IMR-90 (cell line): ENCODE results near the gene CALU. TPM values are rescaled to one million over a fixed set of nuclear protein-coding genes. Genes with fewer than 3 reads are reported as not detected.

Experiments used
- ATAC-seq: fragments of 200-7000 bp; cut with Tn5 transposase; 2 replicates; pipeline ENCODE4 v1.9.1; 2020; ENCODE audit warnings: low read depth, mild to moderate bottlenecking, moderate library complexity
- BruUV-seq: library from RNA; stranded (reverse); fragments of 400-500 nt; replicated peaks from 2 replicates; lab custom pipeline; 2021; lab: Mats Ljungman, UMichigan
- CTCF ChIA-PET: fragments of 300-600 bp; formaldehyde crosslinking; extraction: SDS; loops from one replicate; lab custom pipeline; 2021; ENCODE audit warnings: antibody characterized with exemption; lab: Yijun Ruan, JAX
- POLR2A ChIA-PET: fragments of 300-600 bp; sonication (Branson Sonifier 250); formaldehyde crosslinking; loops from one replicate; lab custom pipeline; 2022; ENCODE audit warnings: antibody characterized with exemption; ENCODE audit not compliant: unreplicated experiment; lab: Charles Lee
- DNase-seq: peaks from one replicate; pipeline ENCODE4 v3.0.0; 2013
- H2AFZ ChIP-seq: replicated peaks from 2 replicates; pipeline ENCODE3; 2013; ENCODE audit warnings: low read length, mild to moderate bottlenecking; ENCODE audit not compliant: poor library complexity
- H2AK5ac ChIP-seq: 2 replicates; pipeline ENCODE4 v1.6.1; 2013; ENCODE audit warnings: low read depth, low read length, inconsistent platforms
- H2AK9ac ChIP-seq: replicated peaks from 2 replicates; pipeline ENCODE3; 2013; ENCODE audit warnings: mild to moderate bottlenecking, low read depth, low read length, moderate library complexity; ENCODE audit not compliant: poor library complexity
- H2BK120ac ChIP-seq: 2 replicates; pipeline ENCODE4 v1.6.1; 2013; ENCODE audit warnings: low read depth, low read length, inconsistent platforms
- H2BK15ac ChIP-seq: 3 replicates; pipeline ENCODE4 v1.6.1; 2013; ENCODE audit warnings: low read depth, low read length, inconsistent platforms
- H2BK20ac ChIP-seq: 2 replicates; pipeline ENCODE4 v1.6.1; 2013; ENCODE audit warnings: low read depth, mild to moderate bottlenecking, inconsistent platforms, low read length, moderate library complexity
- H2BK5ac ChIP-seq: 2 replicates; pipeline ENCODE4 v1.6.1; 2013; ENCODE audit warnings: mild to moderate bottlenecking, low read depth, low read length, inconsistent platforms; ENCODE audit not compliant: poor library complexity, severe bottlenecking
- H3K14ac ChIP-seq: replicated peaks from 2 replicates; pipeline ENCODE4 v1.6.1; 2013; ENCODE audit warnings: low read depth, low read length, inconsistent platforms
- H3K18ac ChIP-seq: 2 replicates; pipeline ENCODE4 v1.6.1; 2013; ENCODE audit warnings: low read depth, low read length, control low read depth
- H3K23ac ChIP-seq: 2 replicates; pipeline ENCODE4 v1.6.1; 2013; ENCODE audit warnings: low read depth, low read length, inconsistent platforms
- H3K27ac ChIP-seq: 2 replicates; pipeline ENCODE4 v1.5.1; 2013; ENCODE audit warnings: mild to moderate bottlenecking, control low read depth, low read length; ENCODE audit not compliant: insufficient read depth
- H3K27me3 ChIP-seq: 2 replicates; pipeline ENCODE4 v1.6.1; 2013; ENCODE audit warnings: low read length; ENCODE audit not compliant: control insufficient read depth, insufficient read depth
- H3K36me3 ChIP-seq: 2 replicates; pipeline ENCODE4 v1.6.1; 2013; ENCODE audit warnings: low read length, mixed read lengths; ENCODE audit not compliant: control insufficient read depth, insufficient read depth
- H3K4ac ChIP-seq: 2 replicates; pipeline ENCODE4 v1.6.1; 2013; ENCODE audit warnings: low read depth, low read length, inconsistent platforms
- H3K4me1 ChIP-seq: 2 replicates; pipeline ENCODE4 v1.6.1; 2013; ENCODE audit warnings: low read length, mixed read lengths; ENCODE audit not compliant: control insufficient read depth, insufficient read depth
- H3K4me2 ChIP-seq: 2 replicates; pipeline ENCODE4 v1.6.1; 2013; ENCODE audit warnings: low read depth, mild to moderate bottlenecking, control low read depth, low read length, moderate library complexity
- H3K4me3 ChIP-seq: 2 replicates; pipeline ENCODE4 v1.5.1; 2013; ENCODE audit warnings: low read depth, mild to moderate bottlenecking, control low read depth, low read length, moderate library complexity; ENCODE audit not compliant: insufficient read depth
- H3K56ac ChIP-seq: 2 replicates; pipeline ENCODE4 v1.6.1; 2013; ENCODE audit warnings: low read length, inconsistent platforms; ENCODE audit not compliant: insufficient read depth; ENCODE audit errors: extremely low read depth
- H3K79me1 ChIP-seq, 2 experiments: 2 replicates each; pipeline ENCODE4 v1.6.1; 2013; ENCODE audit warnings: low read length in 2 of 2, inconsistent platforms in 1 of 2, low read depth in 1 of 2
- H3K9ac ChIP-seq: 2 replicates; pipeline ENCODE4 v1.6.1; 2013; ENCODE audit warnings: low read depth, low read length, control low read depth
- H3K9me1 ChIP-seq: 2 replicates; pipeline ENCODE4 v1.6.1; 2013; ENCODE audit warnings: low read length, inconsistent platforms; ENCODE audit not compliant: insufficient read depth
- H3K9me3 ChIP-seq: 2 replicates; pipeline ENCODE4 v1.6.1; 2013; ENCODE audit warnings: low read length; ENCODE audit not compliant: control insufficient read depth, insufficient read depth
- H4K20me1 ChIP-seq: 2 replicates; pipeline ENCODE4 v1.6.1; 2013; ENCODE audit warnings: low read length, inconsistent platforms; ENCODE audit not compliant: insufficient read depth
- H4K5ac ChIP-seq: 2 replicates; pipeline ENCODE4 v1.6.1; 2013; ENCODE audit warnings: mild to moderate bottlenecking, low read depth, low read length, control low read depth
- H4K8ac ChIP-seq, 2 experiments: 2 replicates each; pipeline ENCODE4 v1.6.1; 2013; ENCODE audit warnings: low read depth in 2 of 2, low read length in 2 of 2, control low read depth in 1 of 2, inconsistent platforms in 1 of 2
- H4K91ac ChIP-seq: 2 replicates; pipeline ENCODE4 v1.6.1; 2013; ENCODE audit warnings: low read depth, low read length, inconsistent platforms; ENCODE audit not compliant: insufficient read depth
- BHLHE40 ChIP-seq: fragments of 150-350 bp; IDR thresholded peaks from 2 replicates; pipeline ENCODE4 v1.6.1; 2016; ENCODE audit warnings: mild to moderate bottlenecking, low read depth, low read length
- CEBPB ChIP-seq: IDR thresholded peaks from 2 replicates; pipeline ENCODE4 v1.6.1; 2012; ENCODE audit warnings: low read depth, low read length, improper control_type of control experiment
- CHD1 ChIP-seq: IDR thresholded peaks from 2 replicates; pipeline ENCODE4 v1.6.1; 2012; ENCODE audit warnings: low read depth, low read length, improper control_type of control experiment
- FOS ChIP-seq: fragments of 150-350 bp; IDR thresholded peaks from 2 replicates; pipeline ENCODE4 v1.6.1; 2016; ENCODE audit warnings: low read depth, low read length
- MAFK ChIP-seq: IDR thresholded peaks from 2 replicates; pipeline ENCODE4 v1.6.1; 2012; ENCODE audit warnings: low read depth, low read length, improper control_type of control experiment
- MAZ ChIP-seq: IDR thresholded peaks from 2 replicates; pipeline ENCODE4 v1.6.1; 2012; ENCODE audit warnings: low read depth, mild to moderate bottlenecking, low read length, improper control_type of control experiment, moderate library complexity, borderline replicate concordance
- MXI1 ChIP-seq: IDR thresholded peaks from 2 replicates; pipeline ENCODE4 v1.6.1; 2012; ENCODE audit warnings: low read depth, mild to moderate bottlenecking, low read length, moderate library complexity, borderline replicate concordance
- NFE2L2 ChIP-seq: fragments of 150-350 bp; IDR thresholded peaks from 2 replicates; pipeline ENCODE4 v1.6.1; 2016; ENCODE audit warnings: low read depth, mild to moderate bottlenecking, low read length
- POLR2A ChIP-seq: IDR thresholded peaks from 2 replicates; pipeline ENCODE4 v1.6.1; 2012; ENCODE audit warnings: mild to moderate bottlenecking, low read depth, low read length
- RAD21 ChIP-seq: IDR thresholded peaks from 2 replicates; pipeline ENCODE4 v1.6.1; 2012; ENCODE audit warnings: low read length, improper control_type of control experiment
- RCOR1 ChIP-seq: IDR thresholded peaks from 2 replicates; pipeline ENCODE4 v1.6.1; 2012; ENCODE audit warnings: mild to moderate bottlenecking, low read length, improper control_type of control experiment; ENCODE audit not compliant: insufficient replicate concordance
- RFX5 ChIP-seq: IDR thresholded peaks from 2 replicates; pipeline ENCODE4 v1.8.0; 2012; ENCODE audit warnings: low read depth, mild to moderate bottlenecking, low read length, moderate library complexity
- SMC3 ChIP-seq: fragments of 150-350 bp; IDR thresholded peaks from 2 replicates; pipeline ENCODE4 v1.6.1; 2016; ENCODE audit warnings: low read depth, mild to moderate bottlenecking, antibody characterized with exemption, low read length, moderate library complexity
- WGBS, 2 experiments: methylation state at CpG; one replicate each; pipeline versions ENCODE4 v1.1.5 to v1.1.7; 2013; ENCODE audit warnings: missing lambda C conversion rate in 2 of 2; ENCODE audit not compliant: insufficient read length in 1 of 2; ENCODE audit errors: extremely low coverage in 2 of 2; 5-methylcytosine and 5-hydroxymethylcytosine counted together
- dilution Hi-C: fragments of 300-500 bp; cut with HindIII; formaldehyde crosslinking; loops from one replicate; pipeline ENCODE4 v1.14.3; 2018; ENCODE audit warnings: low sequenced_read_pairs; ENCODE audit not compliant: unreplicated experiment
- in situ Hi-C: fragments of 300-500 bp; cut with MboI; formaldehyde crosslinking; loops from 3 replicates; pipeline ENCODE4 v1.14.3; 2019; ENCODE audit warnings: low sequenced_read_pairs, inconsistent platforms, mixed read lengths
- intact Hi-C: fragments of 100-400 bp; cut with micrococcal nuclease; formaldehyde crosslinking; loops from 2 replicates; pipeline ENCODE4 v1.10.0; 2022
- polyA plus RNA-seq, 3 experiments: library from polyadenylated mRNA; depleted of rRNA; stranded (reverse); fragments of >200 nt; gene quantifications; 2 replicates each; pipeline ENCODE4 v1.2.3, GENCODE V29; 2012; ENCODE audit warnings: low replicate concordance in 1 of 3
- total RNA-seq: library from RNA; depleted of rRNA; stranded (reverse); fragments of >200 nt; gene quantifications from 2 replicates; pipeline ENCODE4 v1.2.3, GENCODE V29; 2012
- TF ChIP-seq, protein P1 (sequence below): fragments of 150-350 bp; IDR thresholded peaks from 2 replicates; pipeline ENCODE4 v1.6.1; 2017; ENCODE audit warnings: mild to moderate bottlenecking, antibody characterized with exemption, low read length, low read depth
- TF ChIP-seq, protein P2 (sequence below): conservative IDR thresholded peaks from 2 replicates; pipeline ENCODE4 v1.5.1; 2012; ENCODE audit warnings: mild to moderate bottlenecking, low read depth, low read length, improper control_type of control experiment
- TF ChIP-seq, protein P3 (sequence below): fragments of 150-350 bp; IDR thresholded peaks from 2 replicates; pipeline ENCODE4 v1.6.1; 2016; ENCODE audit warnings: low read depth, mild to moderate bottlenecking, low read length, moderate library complexity, borderline replicate concordance

Gene CALU
- total and polyA plus RNA-seq, 2 of the 4 experiments (the other 2 are of a cell fraction): 421 to 525 TPM

DNA sequence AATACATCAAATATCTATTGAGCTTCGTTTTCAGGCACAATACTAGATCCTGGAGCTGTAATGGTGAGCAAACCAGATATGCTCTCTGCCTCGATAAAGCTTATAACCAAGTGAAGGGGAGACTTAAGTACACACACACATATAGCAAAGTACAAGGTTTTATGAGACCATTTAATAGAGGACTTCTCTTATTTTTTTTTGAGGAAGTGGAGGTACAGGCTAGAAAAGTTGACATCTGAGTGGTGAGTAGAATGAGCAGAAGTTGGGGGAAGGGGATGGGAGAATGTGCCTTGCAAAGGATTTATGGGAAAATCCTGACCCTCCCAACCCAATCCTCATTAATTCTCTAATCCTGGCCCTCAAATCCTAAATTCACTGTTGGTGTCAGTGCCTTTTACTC, 60.3 kb downstream of the CALU start:
- Histone ChIP-seq H3K27me3 (no peaks in the 10 kb centered on the region), H2AFZ (no peak overlapping the region), H3K18ac (no peak overlapping the region), H3K4me3 (no peak overlapping the region), H3K4me1 (peaks cover 3% of the 10 kb centered on the region), H3K79me1 (no peaks in the 10 kb centered on the region), H3K9me1 (peaks cover 2% of the 10 kb centered on the region; the same call in 1 of the 2 replicates), H3K4me2 (no peak overlapping the region), H2BK120ac (no peak overlapping the region), H4K8ac (no peak overlapping the region), H2AK5ac (no peak overlapping the region), H3K9ac (no peak overlapping the region), H3K27ac (no peak overlapping the region), H4K5ac (no peak overlapping the region), H3K14ac (no peak overlapping the region), H2BK20ac (no peak overlapping the region), H3K56ac (no peak overlapping the region), H3K9me3 (no peaks in the 10 kb centered on the region), H3K4ac (no peak overlapping the region), H2AK9ac (no peak overlapping the region), H2BK15ac (no peak overlapping the region), H4K91ac (no peak overlapping the region), H3K36me3 (peaks cover 15% of the 10 kb centered on the region; the same call in 1 of the 2 replicates), H4K20me1 (no peaks in the 10 kb centered on the region), H3K23ac (no peak overlapping the region), H2BK5ac (no peak overlapping the region)
- no peak for DNase-seq
- ChIA-PET CTCF (no interaction called here), POLR2A (no interaction called here)
- in situ Hi-C loops (no loop called here), dilution Hi-C loops (no loop called here), intact Hi-C loops (no loop called here)
- TF ChIP-seq, protein P1, sequence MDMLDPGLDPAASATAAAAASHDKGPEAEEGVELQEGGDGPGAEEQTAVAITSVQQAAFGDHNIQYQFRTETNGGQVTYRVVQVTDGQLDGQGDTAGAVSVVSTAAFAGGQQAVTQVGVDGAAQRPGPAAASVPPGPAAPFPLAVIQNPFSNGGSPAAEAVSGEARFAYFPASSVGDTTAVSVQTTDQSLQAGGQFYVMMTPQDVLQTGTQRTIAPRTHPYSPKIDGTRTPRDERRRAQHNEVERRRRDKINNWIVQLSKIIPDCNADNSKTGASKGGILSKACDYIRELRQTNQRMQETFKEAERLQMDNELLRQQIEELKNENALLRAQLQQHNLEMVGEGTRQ: no peak
- TF ChIP-seq RFX5 (no peak), CHD1 (no peak), SMC3 (no peak), RCOR1 (no peak), MAFK (no peak), BHLHE40 (no peak), CEBPB (no peak), RAD21 (no peak), NFE2L2 (no peak), FOS (no peak), MAZ (no peak), POLR2A (no peak), MXI1 (no peak)
- TF ChIP-seq, protein P2, sequence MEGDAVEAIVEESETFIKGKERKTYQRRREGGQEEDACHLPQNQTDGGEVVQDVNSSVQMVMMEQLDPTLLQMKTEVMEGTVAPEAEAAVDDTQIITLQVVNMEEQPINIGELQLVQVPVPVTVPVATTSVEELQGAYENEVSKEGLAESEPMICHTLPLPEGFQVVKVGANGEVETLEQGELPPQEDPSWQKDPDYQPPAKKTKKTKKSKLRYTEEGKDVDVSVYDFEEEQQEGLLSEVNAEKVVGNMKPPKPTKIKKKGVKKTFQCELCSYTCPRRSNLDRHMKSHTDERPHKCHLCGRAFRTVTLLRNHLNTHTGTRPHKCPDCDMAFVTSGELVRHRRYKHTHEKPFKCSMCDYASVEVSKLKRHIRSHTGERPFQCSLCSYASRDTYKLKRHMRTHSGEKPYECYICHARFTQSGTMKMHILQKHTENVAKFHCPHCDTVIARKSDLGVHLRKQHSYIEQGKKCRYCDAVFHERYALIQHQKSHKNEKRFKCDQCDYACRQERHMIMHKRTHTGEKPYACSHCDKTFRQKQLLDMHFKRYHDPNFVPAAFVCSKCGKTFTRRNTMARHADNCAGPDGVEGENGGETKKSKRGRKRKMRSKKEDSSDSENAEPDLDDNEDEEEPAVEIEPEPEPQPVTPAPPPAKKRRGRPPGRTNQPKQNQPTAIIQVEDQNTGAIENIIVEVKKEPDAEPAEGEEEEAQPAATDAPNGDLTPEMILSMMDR: no peak
- TF ChIP-seq, protein P3, sequence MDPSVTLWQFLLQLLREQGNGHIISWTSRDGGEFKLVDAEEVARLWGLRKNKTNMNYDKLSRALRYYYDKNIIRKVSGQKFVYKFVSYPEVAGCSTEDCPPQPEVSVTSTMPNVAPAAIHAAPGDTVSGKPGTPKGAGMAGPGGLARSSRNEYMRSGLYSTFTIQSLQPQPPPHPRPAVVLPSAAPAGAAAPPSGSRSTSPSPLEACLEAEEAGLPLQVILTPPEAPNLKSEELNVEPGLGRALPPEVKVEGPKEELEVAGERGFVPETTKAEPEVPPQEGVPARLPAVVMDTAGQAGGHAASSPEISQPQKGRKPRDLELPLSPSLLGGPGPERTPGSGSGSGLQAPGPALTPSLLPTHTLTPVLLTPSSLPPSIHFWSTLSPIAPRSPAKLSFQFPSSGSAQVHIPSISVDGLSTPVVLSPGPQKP: no peak
- no TSS peak for BruUV-seq
- no peak for ATAC-seq
- no CpG with 5 or more reads among the region's 2 CpGs for WGBS, 2 experiments
